ENCODE results near the gene BPIFB6.

DNA sequence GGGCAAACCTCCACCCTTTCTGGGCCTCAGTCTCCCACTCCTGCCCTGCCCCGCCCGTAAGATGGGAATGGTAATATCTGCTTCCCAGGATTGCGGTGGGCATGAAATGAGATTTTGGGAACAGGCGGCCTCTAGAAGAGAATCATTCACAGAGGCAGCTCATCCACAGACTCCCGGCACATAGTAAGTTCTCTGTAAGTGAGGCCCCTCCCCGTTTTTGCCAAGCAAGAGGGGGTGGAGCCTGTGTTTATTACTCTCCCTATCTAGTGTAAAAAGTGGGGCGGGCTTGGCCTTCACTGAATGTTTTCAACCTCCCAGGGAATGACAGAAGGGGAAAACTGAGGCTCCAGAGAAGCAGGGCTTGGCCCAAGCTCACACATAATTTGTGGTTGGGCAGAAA is 47.3 kb upstream of the BPIFB6 start:
- TF ChIP-seq, protein P1, sequence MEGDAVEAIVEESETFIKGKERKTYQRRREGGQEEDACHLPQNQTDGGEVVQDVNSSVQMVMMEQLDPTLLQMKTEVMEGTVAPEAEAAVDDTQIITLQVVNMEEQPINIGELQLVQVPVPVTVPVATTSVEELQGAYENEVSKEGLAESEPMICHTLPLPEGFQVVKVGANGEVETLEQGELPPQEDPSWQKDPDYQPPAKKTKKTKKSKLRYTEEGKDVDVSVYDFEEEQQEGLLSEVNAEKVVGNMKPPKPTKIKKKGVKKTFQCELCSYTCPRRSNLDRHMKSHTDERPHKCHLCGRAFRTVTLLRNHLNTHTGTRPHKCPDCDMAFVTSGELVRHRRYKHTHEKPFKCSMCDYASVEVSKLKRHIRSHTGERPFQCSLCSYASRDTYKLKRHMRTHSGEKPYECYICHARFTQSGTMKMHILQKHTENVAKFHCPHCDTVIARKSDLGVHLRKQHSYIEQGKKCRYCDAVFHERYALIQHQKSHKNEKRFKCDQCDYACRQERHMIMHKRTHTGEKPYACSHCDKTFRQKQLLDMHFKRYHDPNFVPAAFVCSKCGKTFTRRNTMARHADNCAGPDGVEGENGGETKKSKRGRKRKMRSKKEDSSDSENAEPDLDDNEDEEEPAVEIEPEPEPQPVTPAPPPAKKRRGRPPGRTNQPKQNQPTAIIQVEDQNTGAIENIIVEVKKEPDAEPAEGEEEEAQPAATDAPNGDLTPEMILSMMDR (IDR thresholded peaks at IDR 0.05): no peak
- TF ChIP-seq EP300 (IDR thresholded peaks at IDR 0.05): no peak

Data from sigmoid colon (tissue), 4 donors.